Retina (tissue), 1 donor: Measurements from ENCODE around the gene LBX2.

Experiments
- DNase-seq: peaks from one replicate; pipeline ENCODE4 v3.0.0-alpha.2; 2016

Gene LBX2

GRCh38 chr2:74525717-74526648, 26.6 kb upstream of the LBX2 start, which contains the start of gene DQX1:
DQX1 (minus strand) TSS chr2:74526231; CDS start chr2:74525729, 502 bp downstream.
- DNase-seq = peak; percentile 27

- no peak for DNase-seq
These were observed 25.7 kb upstream of the LBX2 start for GRCh38 chr2:74524955-74525716.

GRCh38 chr2:74524005-74524404, 24.6 kb upstream of the LBX2 start:
- no peak for DNase-seq

GRCh38 chr2:74522516-74522915, 23.1 kb upstream of the LBX2 start:
- DNase-seq = no peak

- no peak for DNase-seq
These were observed 17.2 kb upstream of the LBX2 start for GRCh38 chr2:74516650-74517049.

- DNase-seq = peak; percentile 86
These were observed 16.7 kb upstream of the LBX2 start for GRCh38 chr2:74515981-74516633.

GRCh38 chr2:74515271-74515980, 16.0 kb upstream of the LBX2 start:
- peak; percentile 43 for DNase-seq

- peak; percentile 69 for DNase-seq
These were observed 15.2 kb upstream of the LBX2 start, which contains the start of gene TLX2 for GRCh38 chr2:74514368-74515270. TLX2 (plus strand) TSS chr2:74514450; CDS start chr2:74514807, 357 bp downstream.

- DNase-seq = peak; percentile 75
These were observed 14.4 kb upstream of the LBX2 start for GRCh38 chr2:74513605-74514367.

GRCh38 chr2:74512744-74513604, 13.6 kb upstream of the LBX2 start:
- DNase-seq = peak; percentile 36

- no peak for DNase-seq
These were observed 11.9 kb upstream of the LBX2 start for GRCh38 chr2:74511104-74511989.

- no peak for DNase-seq
These were observed 10.9 kb upstream of the LBX2 start for GRCh38 chr2:74510272-74510671.

GRCh38 chr2:74507926-74508520, 8.6 kb upstream of the LBX2 start:
- DNase-seq = no peak

GRCh38 chr2:74507145-74507925, 7.9 kb upstream of the LBX2 start, which contains the start of gene PCGF1:
PCGF1 (minus strand) TSS chr2:74507695; CDS start chr2:74507668, 27 bp downstream.
- DNase-seq = peak; percentile 100

- DNase-seq = no peak
These were observed 6.2 kb upstream of the LBX2 start for GRCh38 chr2:74505448-74506246.

GRCh38 chr2:74504591-74504990, 5.2 kb upstream of the LBX2 start:
- no peak for DNase-seq
